H9 (cell line): ENCODE data around the gene FAM171A1. TPM values are rescaled to one million over a fixed set of nuclear protein-coding genes. Genes with fewer than 3 reads are reported as not detected.

Experiments
- DNase-seq: peaks from one replicate; pipeline ENCODE4 v3.0.0-alpha.2; 2017
- H2AFZ ChIP-seq: one replicate; pipeline ENCODE4 v1.6.1; 2013; ENCODE audit warnings: mild to moderate bottlenecking, low read length, control low read depth, moderate library complexity
- H2AK5ac ChIP-seq: 2 replicates; pipeline ENCODE4 v1.6.1; 2013; ENCODE audit warnings: low read length, control low read depth, mixed read lengths; ENCODE audit not compliant: insufficient read length
- H2BK120ac ChIP-seq: one replicate; pipeline ENCODE4 v1.6.1; 2013; ENCODE audit warnings: low read depth, mild to moderate bottlenecking, low read length, control low read depth, inconsistent platforms; ENCODE audit not compliant: poor library complexity, severe bottlenecking
- H2BK12ac ChIP-seq: 2 replicates; pipeline ENCODE4 v1.6.1; 2013; ENCODE audit warnings: low read length, control low read depth, mixed read lengths, low read depth; ENCODE audit not compliant: insufficient read length
- H2BK15ac ChIP-seq: 2 replicates; pipeline ENCODE4 v1.6.1; 2013; ENCODE audit warnings: low read depth, low read length, control low read depth
- H2BK20ac ChIP-seq: one replicate; pipeline ENCODE4 v1.6.1; 2013; ENCODE audit warnings: low read depth, mild to moderate bottlenecking, low read length, control low read depth, inconsistent platforms; ENCODE audit not compliant: poor library complexity, severe bottlenecking
- H2BK5ac ChIP-seq: 2 replicates; pipeline ENCODE4 v1.6.1; 2013; ENCODE audit warnings: low read length, control low read depth, mixed read lengths; ENCODE audit not compliant: insufficient read length
- H3K14ac ChIP-seq: 2 replicates; pipeline ENCODE4 v1.6.1; 2013; ENCODE audit warnings: low read length, control low read depth; ENCODE audit not compliant: insufficient read depth
- H3K18ac ChIP-seq: 2 replicates; pipeline ENCODE4 v1.6.1; 2013; ENCODE audit warnings: low read depth, mild to moderate bottlenecking, mixed read lengths, low read length, control low read depth; ENCODE audit not compliant: insufficient read length
- H3K23ac ChIP-seq: 2 replicates; pipeline ENCODE4 v1.6.1; 2013; ENCODE audit warnings: low read length, control low read depth, mixed read lengths, low read depth; ENCODE audit not compliant: insufficient read length
- H3K23me2 ChIP-seq: 2 replicates; pipeline ENCODE4 v1.6.1; 2013; ENCODE audit warnings: low read depth, mild to moderate bottlenecking, mixed read lengths, low read length, control low read depth; ENCODE audit not compliant: insufficient read length, poor library complexity, severe bottlenecking
- H3K27ac ChIP-seq: 2 replicates; pipeline ENCODE4 v1.5.1; 2013; ENCODE audit warnings: low read length, control low read depth, mixed read lengths, low read depth; ENCODE audit not compliant: insufficient read length
- H3K27me3 ChIP-seq: 2 replicates; pipeline ENCODE4 v1.6.1; 2013; ENCODE audit warnings: low read length, control low read depth, inconsistent platforms; ENCODE audit not compliant: insufficient read depth
- H3K4ac ChIP-seq: 2 replicates; pipeline ENCODE4 v1.6.1; 2013; ENCODE audit warnings: low read depth, mild to moderate bottlenecking, control low read depth, inconsistent platforms, low read length, moderate library complexity
- H3K4me1 ChIP-seq: 2 replicates; pipeline ENCODE4 v1.6.1; 2013; ENCODE audit warnings: low read length, control low read depth, inconsistent platforms; ENCODE audit not compliant: insufficient read depth
- H3K4me2 ChIP-seq: 2 replicates; pipeline ENCODE4 v1.6.1; 2013; ENCODE audit warnings: low read length, control low read depth, mixed read lengths; ENCODE audit not compliant: insufficient read length, insufficient read depth
- H3K56ac ChIP-seq: 2 replicates; pipeline ENCODE4 v1.6.1; 2013; ENCODE audit warnings: low read depth, mild to moderate bottlenecking, mixed read lengths, low read length, control low read depth; ENCODE audit not compliant: insufficient read length
- H3K79me1 ChIP-seq: 2 replicates; pipeline ENCODE4 v1.6.1; 2013; ENCODE audit warnings: low read depth, mild to moderate bottlenecking, moderate library complexity, low read length, control low read depth, inconsistent platforms; ENCODE audit not compliant: insufficient read depth, poor library complexity, severe bottlenecking
- H3K79me2 ChIP-seq: 2 replicates; pipeline ENCODE4 v1.6.1; 2013; ENCODE audit warnings: low read length, control low read depth, inconsistent platforms; ENCODE audit not compliant: insufficient read depth
- H3K9ac ChIP-seq: 2 replicates; pipeline ENCODE4 v1.6.1; 2013; ENCODE audit warnings: low read length, control low read depth, mixed read lengths; ENCODE audit not compliant: insufficient read length; ENCODE audit errors: extremely low read depth
- H3K9me3 ChIP-seq: one replicate; pipeline ENCODE4 v1.6.1; 2013; ENCODE audit warnings: low read depth, low read length, inconsistent platforms; ENCODE audit not compliant: control insufficient read depth
- H3T11ph ChIP-seq: one replicate; pipeline ENCODE4 v1.6.1; 2013; ENCODE audit warnings: mild to moderate bottlenecking, low read length, control low read depth, inconsistent platforms
- H4K20me1 ChIP-seq: one replicate; pipeline ENCODE4 v1.6.1; 2013; ENCODE audit not compliant: control insufficient read depth, insufficient read length, insufficient read depth
- H4K5ac ChIP-seq: 2 replicates; pipeline ENCODE4 v1.6.1; 2013; ENCODE audit warnings: low read depth, mild to moderate bottlenecking, mixed read lengths, low read length, control low read depth; ENCODE audit not compliant: insufficient read length
- H4K8ac ChIP-seq: replicated peaks from 2 replicates; pipeline ENCODE4 v1.6.1; 2013; ENCODE audit warnings: low read length, control low read depth, mixed read lengths, low read depth; ENCODE audit not compliant: insufficient read length
- H4K91ac ChIP-seq: 2 replicates; pipeline ENCODE4 v1.6.1; 2013; ENCODE audit warnings: low read depth, mild to moderate bottlenecking, moderate library complexity, mixed read lengths, low read length, control low read depth; ENCODE audit not compliant: insufficient read length
- H3K27ac Mint-ChIP-seq, 3 experiments: 2 replicates in 2 of 3; 3 replicates in 1 of 3; pipeline ENCODE4 v1.8.0; 2020 to 2021; ENCODE audit warnings: mixed read lengths in 3 of 3, mild to moderate bottlenecking in 1 of 3, moderate library complexity in 1 of 3
- H3K27me3 Mint-ChIP-seq: 2 replicates; pipeline ENCODE4 v1.8.0; 2021; ENCODE audit warnings: low read depth, mild to moderate bottlenecking, moderate library complexity, mixed read lengths
- H3K36me3 Mint-ChIP-seq, 3 experiments: 2 replicates in 2 of 3; 3 replicates in 1 of 3; pipeline ENCODE4 v1.8.0; 2020 to 2021; ENCODE audit warnings: low read depth in 3 of 3, mixed read lengths in 3 of 3; ENCODE audit not compliant: insufficient read depth in 1 of 3
- H3K4me1 Mint-ChIP-seq, 2 experiments: 2 replicates each; pipeline ENCODE4 v1.8.0; 2020; ENCODE audit warnings: mixed read lengths in 2 of 2
- H3K4me3 Mint-ChIP-seq, 2 experiments: 2 replicates in 1 of 2; 3 replicates in 1 of 2; pipeline ENCODE4 v1.8.0; 2020 to 2021; ENCODE audit warnings: mild to moderate bottlenecking in 2 of 2, mixed read lengths in 2 of 2, moderate library complexity in 1 of 2
- H3K9me3 Mint-ChIP-seq, 2 experiments: 2 replicates in 1 of 2; 3 replicates in 1 of 2; pipeline ENCODE4 v1.8.0; 2020; ENCODE audit warnings: mild to moderate bottlenecking in 2 of 2, mixed read lengths in 2 of 2, moderate library complexity in 1 of 2
- CTCF ChIP-seq: fragments of 200-600 bp; sonication (generic); conservative IDR thresholded peaks from 3 replicates; pipeline ENCODE4 v1.8.0; 2021; ENCODE audit warnings: antibody characterized with exemption, mild to moderate bottlenecking
- WGBS: extraction: QIAGEN DNeasy Blood & Tissue Kit; methylation state at CpG from one replicate; pipeline ENCODE4 v1.1.7; 2013; ENCODE audit warnings: missing lambda C conversion rate, low lambda C conversion rate, mixed read lengths; ENCODE audit not compliant: insufficient read length; ENCODE audit errors: extremely low coverage; 5-methylcytosine and 5-hydroxymethylcytosine counted together
- total RNA-seq: library from RNA; stranded (reverse); gene quantifications from 2 replicates; pipeline ENCODE4 v1.2.1, GENCODE V29; 2021

The FAM171A1 gene
- total RNA-seq, 1 experiment from 2014 or later: 37.4 TPM

DNA sequence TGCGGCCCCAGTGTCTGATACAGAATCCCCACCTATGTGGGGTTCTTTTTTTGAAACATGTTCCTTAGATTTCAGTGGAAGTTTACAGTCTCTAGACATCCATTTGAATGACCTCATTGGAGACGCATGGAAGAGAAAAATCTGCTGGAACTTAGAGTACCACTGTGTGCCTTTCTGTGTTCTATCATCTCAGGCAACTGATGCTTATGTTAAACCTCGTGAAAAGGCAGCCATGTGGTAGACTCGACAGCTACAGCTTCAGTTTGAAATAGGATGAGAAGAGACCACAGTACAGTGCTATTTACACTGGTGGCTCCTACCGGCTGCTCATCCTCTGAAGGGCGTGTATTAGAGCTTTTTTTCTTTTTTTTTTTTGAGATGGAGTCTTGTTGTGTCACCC, 74.4 kb downstream of the FAM171A1 start:
- Histone ChIP-seq H2AFZ (no peak overlapping the region), H4K8ac (no peak overlapping the region), H2BK120ac (no peak overlapping the region), H3T11ph (no peak overlapping the region), H3K23ac (no peak overlapping the region), H3K27me3 (no peaks in the 10 kb centered on the region), H3K9me3 (no peaks in the 10 kb centered on the region), H2BK12ac (no peak overlapping the region), H3K18ac (no peak overlapping the region), H3K79me1 (peaks cover 3% of the 10 kb centered on the region), H2BK20ac (no peak overlapping the region), H4K20me1 (no peaks in the 10 kb centered on the region), H4K91ac (no peak overlapping the region), H3K4ac (no peak overlapping the region), H2BK5ac (no peak overlapping the region), H3K14ac (no peak overlapping the region), H3K9ac (no peak overlapping the region), H4K5ac (no peak overlapping the region), H3K79me2 (no peaks in the 10 kb centered on the region), H3K56ac (no peak overlapping the region), H3K4me1 (no peaks in the 10 kb centered on the region; the same call in 1 of the 2 replicates), H3K23me2 (no peaks in the 10 kb centered on the region), H2BK15ac (no peak overlapping the region), H3K27ac (no peak overlapping the region), H2AK5ac (no peak overlapping the region), H3K4me2 (no peak overlapping the region)
- Mint-ChIP-seq H3K4me1 (peaks cover 26 to 29% of the 10 kb centered on the region in 2 experiments), H3K9me3 (no peaks in the 10 kb centered on the region), H3K36me3 (peaks cover 0 to 4% (median 2%) of the 10 kb centered on the region in 3 experiments; a peak in 1 of 7 replicates), H3K27ac (peak overlapping the region in 1 of 3 experiments; percentile 7; a peak in 1 of 7 replicates), H3K4me3 (no peak overlapping the region), H3K27me3 (no peaks in the 10 kb centered on the region)
- no peak for TF ChIP-seq CTCF
- DNase-seq: no peak
- WGBS: no CpG with 5 or more reads among the region's 6 CpGs
